Measurements from ENCODE around the gene FUBP1.
A peak's percentile ranks its signal among the peaks of the same experiment; 100 is the strongest.

DNA sequence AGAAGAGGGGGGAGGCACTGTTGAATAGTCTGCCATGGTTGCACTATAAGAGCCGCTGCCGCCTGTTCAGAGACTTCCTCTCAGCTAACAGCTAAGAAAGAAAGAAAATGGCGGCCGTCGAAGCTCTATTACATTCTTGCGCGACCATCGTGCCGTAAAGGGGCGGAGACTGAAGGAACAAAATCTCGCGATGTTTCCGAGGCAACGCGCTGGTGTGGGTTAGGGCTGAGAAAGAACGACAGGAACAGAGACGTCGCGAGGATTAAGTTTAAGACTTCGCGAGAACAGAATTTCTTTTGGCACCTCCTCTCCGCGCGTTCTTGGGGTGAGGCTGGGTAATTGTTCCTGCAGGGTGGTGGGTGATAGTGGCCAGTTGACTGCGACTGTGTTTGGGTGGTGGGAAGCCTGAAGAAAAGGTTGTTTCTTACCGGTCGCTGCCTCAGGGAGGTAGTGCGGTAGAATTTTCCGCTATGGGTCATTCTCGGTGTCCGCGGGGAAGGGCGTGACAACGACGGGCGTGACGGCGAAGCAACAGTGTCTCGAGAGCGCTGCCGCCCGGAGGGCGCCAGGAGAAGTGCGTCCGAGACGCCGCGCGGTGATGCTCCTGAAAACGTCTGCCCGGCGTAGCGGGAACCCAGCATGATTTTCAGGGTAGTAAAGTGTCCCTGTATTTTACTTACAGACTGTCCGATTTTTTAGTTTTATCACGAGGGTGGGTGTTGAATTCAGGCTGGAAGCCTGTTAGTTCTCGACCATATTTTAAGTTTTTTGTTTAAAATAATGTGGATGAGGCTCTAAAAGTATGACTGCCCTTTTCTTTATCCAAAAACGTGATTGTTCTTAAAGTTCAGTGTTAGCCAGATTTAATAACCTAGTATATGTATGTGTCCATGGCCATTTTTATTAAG lies at the start of gene FUBP1:
- TF ChIP-seq, protein P1, sequence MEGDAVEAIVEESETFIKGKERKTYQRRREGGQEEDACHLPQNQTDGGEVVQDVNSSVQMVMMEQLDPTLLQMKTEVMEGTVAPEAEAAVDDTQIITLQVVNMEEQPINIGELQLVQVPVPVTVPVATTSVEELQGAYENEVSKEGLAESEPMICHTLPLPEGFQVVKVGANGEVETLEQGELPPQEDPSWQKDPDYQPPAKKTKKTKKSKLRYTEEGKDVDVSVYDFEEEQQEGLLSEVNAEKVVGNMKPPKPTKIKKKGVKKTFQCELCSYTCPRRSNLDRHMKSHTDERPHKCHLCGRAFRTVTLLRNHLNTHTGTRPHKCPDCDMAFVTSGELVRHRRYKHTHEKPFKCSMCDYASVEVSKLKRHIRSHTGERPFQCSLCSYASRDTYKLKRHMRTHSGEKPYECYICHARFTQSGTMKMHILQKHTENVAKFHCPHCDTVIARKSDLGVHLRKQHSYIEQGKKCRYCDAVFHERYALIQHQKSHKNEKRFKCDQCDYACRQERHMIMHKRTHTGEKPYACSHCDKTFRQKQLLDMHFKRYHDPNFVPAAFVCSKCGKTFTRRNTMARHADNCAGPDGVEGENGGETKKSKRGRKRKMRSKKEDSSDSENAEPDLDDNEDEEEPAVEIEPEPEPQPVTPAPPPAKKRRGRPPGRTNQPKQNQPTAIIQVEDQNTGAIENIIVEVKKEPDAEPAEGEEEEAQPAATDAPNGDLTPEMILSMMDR (IDR thresholded peaks at IDR 0.05), result peak; percentile 64 to 91 (median 85)
- TF ChIP-seq POLR2A (IDR thresholded peaks at IDR 0.05) (peak; percentile 55 to 89), EP300 (IDR thresholded peaks at IDR 0.05) (peak; percentile 43 to 97)
